HG03196 (cell line): Measurements from ENCODE around the gene KRT12.
A peak's percentile ranks its signal among the peaks of the same experiment; 100 is the strongest.

Source experiments
- ATAC-seq: cut with Tn5 transposase; IDR thresholded peaks from one replicate; pipeline ENCODE4 v1.9.1; 2021; ENCODE audit not compliant: unreplicated experiment

The KRT12 gene

DNA sequence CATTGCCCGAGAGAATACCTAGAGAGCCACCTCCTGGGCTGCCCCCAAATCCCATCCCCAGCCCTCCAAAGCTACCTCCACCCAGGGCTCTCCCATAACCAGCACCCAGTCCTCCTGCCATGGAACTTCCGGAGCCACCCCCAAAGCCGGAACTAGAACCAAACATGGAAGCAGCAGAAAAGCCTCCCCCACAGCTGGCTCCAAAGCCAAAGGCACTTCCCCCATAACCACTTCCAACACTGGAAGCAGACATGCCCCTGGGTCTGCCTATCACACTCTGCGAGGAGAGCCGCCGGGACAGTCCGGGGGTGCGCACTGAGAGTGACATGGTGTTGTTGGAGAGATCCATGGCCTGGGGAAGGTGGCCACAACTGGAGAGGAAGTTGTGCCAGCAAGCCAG is at the start of gene KRT12:
Gene KRT12, minus strand, starts transcription at position 386 of the 400 bp plus-strand sequence. Its CDS starts 37 bp downstream, at position 349.
- ATAC-seq: no peak

GRCh38 chr17:40916366-40916765 is 49.3 kb upstream of the KRT12 start:
- ATAC-seq: peak; percentile 16

GRCh38 chr17:40915721-40916256 is 48.8 kb upstream of the KRT12 start:
- ATAC-seq: peak; percentile 57

- peak; percentile 43 for ATAC-seq
These were observed 48.2 kb upstream of the KRT12 start for GRCh38 chr17:40915199-40915661.

GRCh38 chr17:40914075-40914855 is 47.2 kb upstream of the KRT12 start:
- ATAC-seq: no peak

DNA sequence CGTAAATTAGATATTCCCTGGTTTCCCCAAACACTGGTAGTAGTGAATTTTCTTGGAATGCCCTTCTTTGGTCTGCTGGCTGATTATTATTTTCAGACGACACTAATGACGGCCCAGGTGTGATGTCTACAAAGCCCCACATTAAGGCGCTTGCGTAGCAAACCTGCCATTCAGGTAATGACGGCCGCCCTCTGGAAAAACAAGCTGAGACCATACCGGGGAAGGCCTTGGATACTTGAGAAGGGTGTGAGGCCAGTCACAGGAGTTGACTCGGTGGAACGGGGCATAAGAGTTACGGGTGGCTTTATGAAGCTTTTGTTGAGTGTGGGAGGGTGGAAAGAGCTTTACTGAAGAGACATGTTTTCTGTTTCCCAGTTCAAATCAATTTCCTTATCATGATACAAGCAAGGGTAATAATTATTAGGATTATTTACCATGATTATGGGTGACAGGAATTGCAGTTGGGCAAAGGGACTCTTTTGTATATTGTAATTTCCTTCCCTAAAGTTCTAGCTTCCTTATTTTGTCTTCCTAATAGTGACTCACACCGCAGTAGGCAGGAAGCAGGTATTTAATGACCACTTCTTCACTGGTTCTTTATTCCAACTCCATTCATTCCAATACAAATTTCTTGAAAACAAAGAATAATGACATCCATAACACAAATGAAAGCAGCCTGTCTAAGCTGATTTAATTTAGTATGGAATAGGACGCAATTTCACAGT is 45.6 kb upstream of the KRT12 start:
- ATAC-seq: no peak

DNA sequence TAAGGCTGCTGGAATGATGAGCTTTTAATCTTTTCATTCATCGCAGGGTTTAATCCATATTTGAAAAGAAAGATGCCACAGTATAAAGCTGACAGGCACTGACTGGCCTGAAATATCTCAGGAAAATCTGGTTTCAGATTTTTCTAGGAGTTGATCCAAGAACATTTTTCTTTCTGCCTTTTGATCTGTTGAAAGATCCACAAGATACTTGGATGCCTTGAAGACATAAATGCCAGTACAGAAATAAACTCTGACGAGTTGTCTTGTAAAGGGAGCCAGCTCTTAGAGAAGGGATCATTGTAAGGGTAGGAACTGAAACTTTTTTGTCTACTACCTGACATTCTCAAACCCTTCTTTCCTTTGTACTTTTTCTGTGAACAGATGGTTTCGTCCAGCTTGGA is 43.4 kb upstream of the KRT12 start:
- no peak for ATAC-seq

DNA sequence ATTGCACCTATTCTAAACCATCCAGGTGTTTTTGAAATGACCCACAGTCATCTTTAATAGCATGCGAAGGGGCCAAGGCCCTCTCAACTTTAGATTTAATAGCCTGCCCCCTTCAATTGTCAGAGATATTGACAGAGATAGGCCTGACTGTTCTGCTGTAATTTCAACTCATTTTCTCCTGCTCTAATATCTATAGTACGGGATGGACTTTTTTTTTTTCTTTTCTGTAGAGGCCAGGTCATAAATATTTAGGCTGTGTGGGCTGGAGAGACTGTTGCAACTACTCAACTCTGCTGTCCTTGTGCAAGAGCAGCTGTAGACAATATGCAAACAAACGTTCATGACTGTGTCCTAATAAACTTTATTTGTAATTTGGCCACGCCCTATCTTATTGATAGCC is 42.7 kb upstream of the KRT12 start:
- no peak for ATAC-seq

DNA sequence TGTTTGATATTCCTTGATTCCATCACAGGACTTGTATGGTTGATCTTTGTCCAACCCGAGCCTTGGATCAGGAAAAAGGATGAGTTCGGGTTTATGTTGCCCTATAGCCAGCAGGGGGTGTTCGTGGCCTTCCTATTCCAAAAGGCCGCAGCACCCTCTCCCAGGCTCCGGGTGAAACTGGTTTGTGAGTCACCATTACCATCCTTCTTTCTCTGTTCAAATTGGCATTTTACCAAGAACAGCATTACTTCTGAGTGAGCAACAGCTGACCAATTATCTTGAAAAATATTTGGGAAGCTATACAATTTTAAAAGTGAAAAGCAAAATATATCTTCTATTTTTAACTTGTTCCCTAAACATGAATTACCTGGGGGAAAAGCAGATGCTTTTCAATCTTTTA is 42.3 kb upstream of the KRT12 start:
- no peak for ATAC-seq

DNA sequence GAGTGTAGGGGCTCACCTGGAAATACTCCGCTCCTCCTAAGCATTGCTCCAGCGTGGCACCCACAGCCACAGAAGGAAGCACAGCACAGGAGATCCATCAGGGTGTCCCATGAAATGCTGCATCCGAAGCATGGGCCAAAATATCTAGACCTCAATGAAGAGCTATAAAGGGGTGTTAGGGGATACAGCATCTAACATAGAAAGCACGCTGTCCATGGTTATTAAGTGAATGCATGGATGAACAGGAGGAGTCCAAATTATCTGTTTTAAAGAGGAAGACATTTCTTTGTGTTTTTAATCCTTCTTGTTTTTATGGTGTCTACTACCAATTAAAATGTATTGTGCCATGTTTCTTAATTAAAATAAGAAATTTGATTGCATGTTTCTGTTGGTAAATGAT is 39.6 kb upstream of the KRT12 start:
- no peak for ATAC-seq

DNA sequence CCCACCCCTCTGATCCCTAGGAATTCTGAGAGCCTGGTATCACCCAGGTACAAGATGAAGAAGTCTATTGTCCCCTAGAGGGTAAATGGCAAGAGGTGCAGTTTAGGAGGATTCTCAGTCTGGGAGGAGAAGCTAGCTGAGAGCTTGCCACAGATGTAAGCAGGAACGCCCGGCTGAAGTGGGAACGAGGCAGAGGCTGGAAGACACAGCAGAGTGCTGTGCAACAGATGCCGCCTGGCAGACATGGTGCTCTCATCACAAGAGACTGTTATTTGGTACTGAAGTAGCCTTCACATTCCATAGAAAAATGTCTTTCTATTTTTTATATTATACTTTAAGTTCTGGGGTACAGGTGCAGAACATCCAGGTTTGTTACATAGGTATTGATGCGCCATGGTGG is 38.3 kb upstream of the KRT12 start:
- ATAC-seq: no peak

- ATAC-seq: peak; percentile 64
These were observed 36.3 kb upstream of the KRT12 start for GRCh38 chr17:40903129-40903847.

GRCh38 chr17:40902498-40902897 is 35.5 kb upstream of the KRT12 start:
- no peak for ATAC-seq

DNA sequence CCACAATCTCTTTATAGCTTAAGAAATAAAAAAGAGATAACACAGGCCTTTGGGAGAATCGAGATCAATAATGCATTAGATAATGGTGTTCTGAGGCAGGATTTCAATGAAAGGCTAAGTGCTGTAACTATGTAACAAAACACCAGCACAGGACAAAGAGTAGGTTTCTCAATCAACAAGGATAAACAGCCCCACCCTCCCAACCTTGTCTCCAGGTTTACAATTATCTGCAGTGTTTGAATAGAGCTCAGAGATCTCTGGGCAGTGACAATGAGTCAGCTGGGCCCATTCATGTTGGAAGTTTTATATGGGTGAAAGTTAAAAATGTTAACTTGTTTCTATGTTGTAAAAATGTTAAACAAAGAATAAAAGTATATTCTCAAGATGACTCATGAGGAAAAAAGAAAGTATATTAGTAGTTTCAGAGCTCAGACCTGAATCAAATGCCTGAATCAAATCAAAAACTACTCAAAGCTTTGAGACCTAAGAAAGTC is 35.0 kb upstream of the KRT12 start:
- ATAC-seq: no peak

- no peak for ATAC-seq
These were observed 33.9 kb upstream of the KRT12 start for GRCh38 chr17:40900809-40901356.

- no peak for ATAC-seq
These were observed 30.0 kb upstream of the KRT12 start for GRCh38 chr17:40896916-40897455.

- no peak for ATAC-seq
These were observed 28.2 kb upstream of the KRT12 start for GRCh38 chr17:40895106-40895730.

GRCh38 chr17:40888196-40888720 is 21.2 kb upstream of the KRT12 start:
- ATAC-seq: no peak

DNA sequence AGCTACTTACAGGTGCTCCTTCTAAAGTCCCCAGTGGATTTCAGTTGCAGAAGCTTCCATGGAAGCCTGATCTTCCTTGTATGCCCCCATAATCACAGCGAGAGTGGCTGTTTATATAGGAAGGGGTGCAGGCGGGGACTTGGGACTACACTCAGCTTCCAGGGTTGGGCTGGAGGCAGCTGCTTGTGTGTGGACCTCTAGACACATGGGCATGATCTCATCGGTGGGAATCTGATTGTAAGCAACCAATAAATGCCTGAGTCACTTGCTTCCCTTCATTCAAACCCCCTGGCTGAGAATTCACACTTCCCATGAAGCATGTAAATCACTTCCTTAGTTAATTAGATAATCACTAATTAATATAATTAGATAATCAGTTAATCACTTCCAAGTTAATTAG is 19.1 kb upstream of the KRT12 start:
- ATAC-seq: no peak
